Measurements from ENCODE around the gene RFTN1.

The RFTN1 gene

DNA sequence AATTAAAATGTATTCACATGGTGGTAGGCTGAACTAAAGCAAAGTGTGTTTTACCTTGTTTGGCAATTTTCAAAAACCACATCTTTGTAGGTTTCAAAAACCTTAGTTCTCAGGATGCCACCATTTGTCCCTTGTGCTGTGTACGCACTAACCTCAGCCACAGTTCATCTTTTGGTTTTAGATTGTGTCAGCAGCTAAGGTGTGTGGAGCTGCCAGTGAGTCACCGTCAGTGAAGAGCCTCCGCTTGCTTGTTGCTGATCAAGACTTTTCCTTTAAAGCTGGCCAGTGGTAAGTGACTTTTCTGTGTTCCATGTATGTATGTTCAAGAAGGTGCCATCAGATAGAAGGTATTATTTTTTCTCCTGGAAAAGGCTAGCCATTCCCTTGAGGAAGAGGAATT lies 227.3 kb downstream of the RFTN1 start:
- Histone ChIP-seq H3K4me2 (ENCODE audit: low read depth, low read length, poor library complexity, severe bottlenecking) (no peak overlapping the region), H3F3A (ENCODE audit: low read depth) (peaks cover 5% of the 10 kb centered on the region; the same call in 1 of the 2 replicates), H3K27me3 (ENCODE audit: insufficient read depth, low read length, poor library complexity, severe bottlenecking) (no peaks in the 10 kb centered on the region), H3K9ac (ENCODE audit: low read depth, low read length, poor library complexity, severe bottlenecking) (no peak overlapping the region), H3K4me1 (ENCODE audit: insufficient read depth, low read length, poor library complexity, severe bottlenecking) (peaks cover 15% of the 10 kb centered on the region), H3K9me2 (replicated peaks; ENCODE audit: low read depth, low read length) (no peaks in the 10 kb centered on the region), H2AFZ (ENCODE audit: low read length) (no peak overlapping the region), H3K79me2 (ENCODE audit: insufficient read depth, low read length) (no peaks in the 10 kb centered on the region), H3K9me3 (ENCODE audit: insufficient read depth, low read depth, low read length) (no peaks in the 10 kb centered on the region), H3K36me3 (ENCODE audit: insufficient read depth, low read length) (peaks cover 10% of the 10 kb centered on the region; the same call in 1 of the 2 replicates), H4K20me1 (ENCODE audit: insufficient read depth, low read length, poor library complexity, severe bottlenecking) (no peaks in the 10 kb centered on the region), H3K4me3 (ENCODE audit: low read length, poor library complexity, severe bottlenecking) (no peak overlapping the region)
- TF ChIP-seq EZH2phosphoT487 (IDR thresholded peaks at IDR 0.05; ENCODE audit: borderline replicate concordance) = no peak
- TF ChIP-seq, protein P1, sequence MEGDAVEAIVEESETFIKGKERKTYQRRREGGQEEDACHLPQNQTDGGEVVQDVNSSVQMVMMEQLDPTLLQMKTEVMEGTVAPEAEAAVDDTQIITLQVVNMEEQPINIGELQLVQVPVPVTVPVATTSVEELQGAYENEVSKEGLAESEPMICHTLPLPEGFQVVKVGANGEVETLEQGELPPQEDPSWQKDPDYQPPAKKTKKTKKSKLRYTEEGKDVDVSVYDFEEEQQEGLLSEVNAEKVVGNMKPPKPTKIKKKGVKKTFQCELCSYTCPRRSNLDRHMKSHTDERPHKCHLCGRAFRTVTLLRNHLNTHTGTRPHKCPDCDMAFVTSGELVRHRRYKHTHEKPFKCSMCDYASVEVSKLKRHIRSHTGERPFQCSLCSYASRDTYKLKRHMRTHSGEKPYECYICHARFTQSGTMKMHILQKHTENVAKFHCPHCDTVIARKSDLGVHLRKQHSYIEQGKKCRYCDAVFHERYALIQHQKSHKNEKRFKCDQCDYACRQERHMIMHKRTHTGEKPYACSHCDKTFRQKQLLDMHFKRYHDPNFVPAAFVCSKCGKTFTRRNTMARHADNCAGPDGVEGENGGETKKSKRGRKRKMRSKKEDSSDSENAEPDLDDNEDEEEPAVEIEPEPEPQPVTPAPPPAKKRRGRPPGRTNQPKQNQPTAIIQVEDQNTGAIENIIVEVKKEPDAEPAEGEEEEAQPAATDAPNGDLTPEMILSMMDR (conservative IDR thresholded peaks at IDR 0.05; ENCODE audit: low read length) = no peak

DNA sequence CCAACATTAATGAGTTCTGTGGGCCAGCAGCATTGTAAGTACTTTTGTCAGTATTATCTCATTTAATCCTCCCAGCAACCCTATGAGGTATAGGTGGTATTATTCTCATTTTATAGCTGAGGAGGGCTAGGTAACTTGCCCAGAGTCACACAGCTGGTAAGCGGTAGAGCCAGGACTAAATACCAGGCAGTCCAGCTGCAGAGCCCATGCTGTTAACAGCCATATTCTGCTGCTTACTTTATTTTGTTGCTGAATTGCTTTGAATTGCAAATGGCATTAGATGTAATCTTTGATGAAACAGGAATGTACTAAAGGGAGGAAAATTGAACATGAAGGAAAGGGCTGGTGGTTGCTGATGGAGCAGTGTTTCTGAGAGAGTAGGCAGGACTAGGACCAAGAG lies 228.9 kb downstream of the RFTN1 start:
- Histone ChIP-seq H2AFZ (ENCODE audit: low read length) (no peak overlapping the region), H3K27me3 (ENCODE audit: insufficient read depth, low read length, poor library complexity, severe bottlenecking) (no peaks in the 10 kb centered on the region), H3K36me3 (ENCODE audit: insufficient read depth, low read length) (peaks cover 10% of the 10 kb centered on the region; the same call in 1 of the 2 replicates), H3K79me2 (ENCODE audit: insufficient read depth, low read length) (no peaks in the 10 kb centered on the region), H3K9ac (ENCODE audit: low read depth, low read length, poor library complexity, severe bottlenecking) (no peak overlapping the region), H3K4me1 (ENCODE audit: insufficient read depth, low read length, poor library complexity, severe bottlenecking) (peaks cover 4% of the 10 kb centered on the region), H3K9me3 (ENCODE audit: insufficient read depth, low read depth, low read length) (no peaks in the 10 kb centered on the region), H4K20me1 (ENCODE audit: insufficient read depth, low read length, poor library complexity, severe bottlenecking) (no peaks in the 10 kb centered on the region), H3K4me3 (ENCODE audit: low read length, poor library complexity, severe bottlenecking) (no peak overlapping the region), H3K4me2 (ENCODE audit: low read depth, low read length, poor library complexity, severe bottlenecking) (no peak overlapping the region), H3K9me2 (replicated peaks; ENCODE audit: low read depth, low read length) (no peaks in the 10 kb centered on the region), H3F3A (ENCODE audit: low read depth) (no peaks in the 10 kb centered on the region)
- TF ChIP-seq, protein P1 (conservative IDR thresholded peaks at IDR 0.05; ENCODE audit: low read length) = no peak
- TF ChIP-seq EZH2phosphoT487 (IDR thresholded peaks at IDR 0.05; ENCODE audit: borderline replicate concordance) = no peak

DNA sequence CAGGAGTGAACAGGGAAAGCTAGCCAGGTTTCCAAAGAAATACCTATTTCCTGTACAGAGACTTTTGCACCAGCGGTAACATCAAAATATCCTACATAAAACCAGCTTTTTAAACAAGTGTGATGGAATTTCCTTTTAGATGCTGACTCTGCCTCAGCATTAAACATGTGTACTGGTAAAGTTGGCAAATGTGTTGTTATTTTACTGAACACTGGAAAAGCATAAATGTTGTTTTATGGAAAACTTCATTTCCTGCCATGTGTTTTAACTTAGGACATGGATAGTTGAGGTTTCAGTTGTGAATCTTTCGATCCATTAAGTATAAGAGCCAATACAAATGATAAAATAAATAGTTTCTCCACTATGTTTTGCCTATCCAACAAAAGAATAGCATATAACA lies 232.8 kb downstream of the RFTN1 start:
- Histone ChIP-seq H3F3A (ENCODE audit: low read depth) (no peaks in the 10 kb centered on the region), H2AFZ (ENCODE audit: low read length) (no peak overlapping the region), H3K27me3 (ENCODE audit: insufficient read depth, low read length, poor library complexity, severe bottlenecking) (no peaks in the 10 kb centered on the region), H3K4me3 (ENCODE audit: low read length, poor library complexity, severe bottlenecking) (no peak overlapping the region), H4K20me1 (ENCODE audit: insufficient read depth, low read length, poor library complexity, severe bottlenecking) (no peaks in the 10 kb centered on the region), H3K9me3 (ENCODE audit: insufficient read depth, low read depth, low read length) (no peaks in the 10 kb centered on the region), H3K79me2 (ENCODE audit: insufficient read depth, low read length) (no peaks in the 10 kb centered on the region), H3K36me3 (ENCODE audit: insufficient read depth, low read length) (peaks cover 8% of the 10 kb centered on the region; the same call in 1 of the 2 replicates), H3K4me2 (ENCODE audit: low read depth, low read length, poor library complexity, severe bottlenecking) (no peak overlapping the region), H3K4me1 (ENCODE audit: insufficient read depth, low read length, poor library complexity, severe bottlenecking) (no peaks in the 10 kb centered on the region), H3K9me2 (replicated peaks; ENCODE audit: low read depth, low read length) (no peaks in the 10 kb centered on the region), H3K9ac (ENCODE audit: low read depth, low read length, poor library complexity, severe bottlenecking) (no peak overlapping the region)
- TF ChIP-seq EZH2phosphoT487 (IDR thresholded peaks at IDR 0.05; ENCODE audit: borderline replicate concordance) = no peak
- TF ChIP-seq, protein P1 (conservative IDR thresholded peaks at IDR 0.05; ENCODE audit: low read length) = no peak

Data from Loucy (cell line).